Muscle of leg (tissue), 11 donors: ENCODE data around the gene GAB2. TPM values are rescaled to one million over a fixed set of nuclear protein-coding genes. Genes with fewer than 3 reads are reported as not detected.
A peak's percentile ranks its signal among the peaks of the same experiment; 100 is the strongest.

Experiments used
- DNase-seq: peaks from one replicate; pipeline ENCODE4 v3.0.0; 2013
- H3K27ac ChIP-seq: one replicate; pipeline ENCODE4 v1.5.1; 2013; ENCODE audit warnings: mild to moderate bottlenecking, low read length, control low read depth
- H3K27me3 ChIP-seq: one replicate; pipeline ENCODE4 v1.6.1; 2013; ENCODE audit warnings: low read length; ENCODE audit not compliant: control insufficient read depth, insufficient read depth
- H3K36me3 ChIP-seq: one replicate; pipeline ENCODE4 v1.6.1; 2013; ENCODE audit warnings: low read length; ENCODE audit not compliant: control insufficient read depth, insufficient read depth
- H3K4me1 ChIP-seq: one replicate; pipeline ENCODE4 v1.6.1; 2013; ENCODE audit warnings: low read length; ENCODE audit not compliant: control insufficient read depth, insufficient read depth
- H3K4me3 ChIP-seq: one replicate; pipeline ENCODE4 v1.5.1; 2013; ENCODE audit warnings: low read length, control low read depth
- H3K9me3 ChIP-seq: replicated peaks from 2 replicates; pipeline ENCODE4 v1.6.1; 2013; ENCODE audit warnings: low read depth, low read length; ENCODE audit not compliant: control insufficient read depth
- WGBS: methylation state at CpG from one replicate; pipeline ENCODE4 v1.1.5; 2013; ENCODE audit warnings: missing lambda C conversion rate; ENCODE audit not compliant: insufficient coverage; 5-methylcytosine and 5-hydroxymethylcytosine counted together
- polyA plus RNA-seq, 8 donors: library from polyadenylated mRNA; unstranded; fragments of 120-200 nt; gene quantifications; one replicate each; pipeline versions ENCODE4 v1.2.1 to v1.2.3, GENCODE V29; 2013; ENCODE audit warnings: inconsistent platforms in 1 of 8, low replicate concordance in 1 of 8; ENCODE audit not compliant: insufficient read length in 8 of 8, insufficient read depth in 1 of 8
- total RNA-seq: library from RNA; stranded (reverse); fragments of 120-200 nt; gene quantifications from one replicate; pipeline ENCODE4 v1.2.4, GENCODE V29; 2013

GAB2 gene
- total and polyA plus RNA-seq, 9 donors = 9.6 to 18.8 (median 14.2) TPM

DNA sequence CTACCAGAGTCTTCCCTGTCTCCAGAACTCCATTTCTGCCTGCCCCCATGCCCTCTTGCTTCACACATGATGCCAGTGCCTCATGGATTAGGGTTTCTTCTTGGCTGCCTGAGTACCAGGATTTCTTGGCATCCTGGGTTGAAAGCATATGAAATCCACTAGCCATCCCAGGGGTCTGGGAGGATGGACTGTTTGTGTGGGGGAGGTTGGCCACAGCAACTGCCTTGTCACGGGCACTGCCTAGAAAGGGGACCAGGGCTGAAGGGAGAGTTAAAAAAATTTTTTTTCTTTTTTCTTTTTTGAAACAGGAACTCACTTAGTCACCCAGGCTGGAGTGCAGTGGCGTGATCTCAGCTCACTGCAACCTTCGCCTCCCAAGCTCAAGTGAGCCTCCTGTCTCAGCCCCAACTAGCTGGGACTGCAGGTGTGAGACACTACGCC lies 224.7 kb downstream of the GAB2 start:
- no peak for DNase-seq
- Histone ChIP-seq H3K27ac (no peak overlapping the region), H3K4me3 (no peak overlapping the region), H3K4me1 (peaks cover 45% of the 10 kb centered on the region), H3K36me3 (no peaks in the 10 kb centered on the region), H3K9me3 (no peaks in the 10 kb centered on the region), H3K27me3 (peaks cover 8% of the 10 kb centered on the region)
- no CpG with 5 or more reads among the region's 4 CpGs for WGBS

DNA sequence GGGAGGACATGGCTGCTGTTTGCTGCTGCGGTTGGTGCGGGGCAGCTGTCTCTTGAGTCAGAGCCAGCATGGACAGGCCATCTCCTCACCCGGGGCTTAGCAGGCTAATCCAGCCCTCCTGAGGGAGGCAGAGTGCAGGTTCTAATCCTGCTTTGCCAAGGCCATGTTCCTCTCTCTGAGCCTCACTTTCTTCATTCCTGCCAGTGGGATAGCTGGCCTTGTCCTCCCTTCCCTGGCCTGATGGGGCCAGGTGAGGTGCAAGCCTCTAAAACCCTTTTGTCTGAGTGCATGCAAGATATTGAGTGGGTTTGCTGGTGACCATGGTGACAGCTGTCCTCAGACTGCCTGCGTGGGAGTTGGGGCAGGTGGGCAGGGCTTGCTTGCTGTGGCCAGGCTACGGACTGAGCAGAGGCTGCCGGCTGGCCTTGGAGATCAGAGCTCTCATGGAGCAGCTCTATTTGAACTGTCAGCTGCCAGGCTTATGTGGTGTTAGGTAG lies 225.3 kb downstream of the GAB2 start:
- H3K4me1 ChIP-seq = peaks cover 52% of the 10 kb centered on the region
- DNase-seq = peak; percentile 50
- no peak overlapping the region for H3K4me3 ChIP-seq
- H3K27ac ChIP-seq = peak overlapping the region; percentile 38
- H3K27me3 ChIP-seq = peaks cover 8% of the 10 kb centered on the region
- WGBS = 67% methylated on average over 4 of the region's 6 CpGs
- H3K36me3 ChIP-seq = no peaks in the 10 kb centered on the region
- H3K9me3 ChIP-seq = no peaks in the 10 kb centered on the region

DNA sequence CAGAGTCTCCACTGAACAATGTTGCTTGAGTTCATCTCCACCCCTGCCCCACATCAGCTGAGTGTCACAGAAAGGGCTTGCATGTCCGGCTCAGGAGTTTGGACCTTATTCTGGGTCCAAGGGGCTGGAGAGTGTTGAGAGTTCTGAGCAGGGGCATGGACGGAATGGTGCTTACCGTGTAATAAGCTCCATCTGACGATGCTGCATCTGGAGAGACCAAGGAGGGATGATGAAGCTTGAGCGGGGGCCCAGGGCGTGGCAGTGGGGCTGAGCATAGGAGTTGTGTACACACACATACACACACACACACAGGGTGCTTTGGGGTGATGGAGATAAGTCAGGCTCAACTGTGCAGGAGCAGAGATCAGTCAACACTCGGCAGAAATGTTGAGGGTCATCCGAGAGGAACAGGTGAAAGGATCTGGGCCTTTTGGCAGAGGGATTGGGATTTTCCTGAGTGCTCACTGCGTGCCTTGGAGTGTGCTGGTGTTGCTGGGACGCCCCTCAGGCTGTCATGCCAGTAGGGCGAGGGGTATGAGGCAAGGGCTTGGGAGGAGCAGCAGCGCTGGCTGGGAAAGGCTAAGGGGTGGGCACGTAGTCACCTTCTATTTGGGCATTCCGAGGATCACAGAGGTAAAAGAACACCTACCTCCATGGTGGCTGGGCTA lies 226.6 kb downstream of the GAB2 start:
- 81% methylated on average over 9 of the region's 14 CpGs for WGBS
- DNase-seq = no peak
- no peak overlapping the region for H3K27ac ChIP-seq
- H3K9me3 ChIP-seq = no peaks in the 10 kb centered on the region
- H3K4me3 ChIP-seq = no peak overlapping the region
- peaks cover 5% of the 10 kb centered on the region for H3K27me3 ChIP-seq
- H3K36me3 ChIP-seq = peaks cover 2% of the 10 kb centered on the region
- peaks cover 49% of the 10 kb centered on the region for H3K4me1 ChIP-seq

DNA sequence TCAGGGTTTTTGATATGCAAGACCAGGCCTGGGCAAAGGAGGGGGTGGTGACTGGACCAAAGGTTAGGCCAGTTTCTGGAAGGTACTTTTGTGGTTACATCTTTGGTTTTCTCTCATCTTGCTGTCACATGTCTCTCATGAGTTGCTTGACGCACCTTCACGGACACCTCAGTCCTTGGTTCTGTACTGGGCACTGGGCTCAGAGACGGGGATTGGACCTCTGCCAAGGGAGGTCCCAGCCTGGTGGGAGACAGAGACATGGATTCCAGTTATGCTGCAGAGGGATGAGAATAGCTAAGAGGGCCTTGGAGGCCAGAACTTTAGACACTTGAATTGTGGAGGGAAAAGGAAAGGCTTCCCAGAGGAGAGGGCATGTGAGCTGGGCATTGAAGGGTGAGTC lies 227.2 kb downstream of the GAB2 start:
- Histone ChIP-seq H3K4me3 (no peak overlapping the region), H3K9me3 (no peaks in the 10 kb centered on the region), H3K27me3 (no peaks in the 10 kb centered on the region), H3K4me1 (peaks cover 46% of the 10 kb centered on the region), H3K36me3 (peaks cover 3% of the 10 kb centered on the region), H3K27ac (no peak overlapping the region)
- WGBS = 73% methylated on average over 3 of the region's 3 CpGs
- no peak for DNase-seq

DNA sequence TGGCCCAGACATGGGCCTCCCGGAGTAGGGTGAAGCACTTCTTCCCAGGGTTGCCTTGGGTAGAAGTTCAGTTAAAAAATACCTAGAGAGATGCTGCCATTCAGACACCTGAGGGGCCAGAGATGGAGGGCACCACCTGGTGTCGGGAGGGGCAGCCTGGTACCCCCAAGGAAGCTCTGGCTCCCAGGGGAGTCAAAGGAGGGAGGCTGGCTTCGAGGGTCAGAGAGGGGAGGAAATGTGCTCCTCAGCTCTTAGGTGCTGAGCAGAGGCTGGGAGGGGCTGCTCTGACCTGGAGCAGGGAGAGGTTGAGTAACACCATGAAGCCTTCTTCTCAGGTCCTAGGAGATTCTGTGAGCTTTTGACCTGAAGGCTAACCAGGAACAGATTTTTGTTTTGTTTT lies 227.8 kb downstream of the GAB2 start:
- Histone ChIP-seq H3K4me3 (no peak overlapping the region), H3K4me1 (peaks cover 46% of the 10 kb centered on the region), H3K27me3 (no peaks in the 10 kb centered on the region), H3K9me3 (no peaks in the 10 kb centered on the region), H3K27ac (no peak overlapping the region), H3K36me3 (peaks cover 3% of the 10 kb centered on the region)
- DNase-seq = no peak
- WGBS = 30% methylated on average over 3 of the region's 3 CpGs

DNA sequence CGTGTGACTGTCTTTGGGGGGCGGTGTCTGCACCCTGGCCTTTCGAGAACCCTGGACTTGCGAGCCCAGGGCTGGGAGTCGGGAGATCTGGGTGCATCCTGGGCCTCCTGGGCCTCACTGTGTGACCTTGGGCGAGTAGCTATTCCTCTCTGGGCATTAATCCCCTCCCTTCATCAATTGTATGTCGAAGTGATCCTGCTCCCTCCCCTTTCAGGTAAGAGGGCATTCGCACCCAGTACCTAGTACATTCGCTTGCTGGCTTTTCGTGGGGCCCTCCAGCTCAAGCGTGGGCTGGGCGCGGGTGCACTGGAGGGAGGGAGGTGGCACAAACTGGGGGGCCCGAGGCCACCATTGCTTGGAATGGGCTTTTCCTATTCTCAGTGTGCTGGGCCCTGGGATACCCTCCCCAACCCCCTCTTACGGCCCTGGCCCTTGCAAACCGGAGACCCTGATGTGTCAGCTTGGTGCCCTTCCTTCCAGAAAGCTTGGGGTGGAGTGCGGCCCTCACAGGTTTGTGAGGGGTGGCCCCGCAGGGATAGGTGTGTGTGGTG lies 228.4 kb downstream of the GAB2 start:
- Histone ChIP-seq H3K9me3 (no peaks in the 10 kb centered on the region), H3K4me1 (peaks cover 43% of the 10 kb centered on the region), H3K36me3 (peaks cover 3% of the 10 kb centered on the region), H3K27ac (peak overlapping the region; percentile 42), H3K4me3 (peak overlapping the region; percentile 95), H3K27me3 (no peaks in the 10 kb centered on the region)
- no peak for DNase-seq
- 3% methylated on average over 5 of the region's 18 CpGs for WGBS

DNA sequence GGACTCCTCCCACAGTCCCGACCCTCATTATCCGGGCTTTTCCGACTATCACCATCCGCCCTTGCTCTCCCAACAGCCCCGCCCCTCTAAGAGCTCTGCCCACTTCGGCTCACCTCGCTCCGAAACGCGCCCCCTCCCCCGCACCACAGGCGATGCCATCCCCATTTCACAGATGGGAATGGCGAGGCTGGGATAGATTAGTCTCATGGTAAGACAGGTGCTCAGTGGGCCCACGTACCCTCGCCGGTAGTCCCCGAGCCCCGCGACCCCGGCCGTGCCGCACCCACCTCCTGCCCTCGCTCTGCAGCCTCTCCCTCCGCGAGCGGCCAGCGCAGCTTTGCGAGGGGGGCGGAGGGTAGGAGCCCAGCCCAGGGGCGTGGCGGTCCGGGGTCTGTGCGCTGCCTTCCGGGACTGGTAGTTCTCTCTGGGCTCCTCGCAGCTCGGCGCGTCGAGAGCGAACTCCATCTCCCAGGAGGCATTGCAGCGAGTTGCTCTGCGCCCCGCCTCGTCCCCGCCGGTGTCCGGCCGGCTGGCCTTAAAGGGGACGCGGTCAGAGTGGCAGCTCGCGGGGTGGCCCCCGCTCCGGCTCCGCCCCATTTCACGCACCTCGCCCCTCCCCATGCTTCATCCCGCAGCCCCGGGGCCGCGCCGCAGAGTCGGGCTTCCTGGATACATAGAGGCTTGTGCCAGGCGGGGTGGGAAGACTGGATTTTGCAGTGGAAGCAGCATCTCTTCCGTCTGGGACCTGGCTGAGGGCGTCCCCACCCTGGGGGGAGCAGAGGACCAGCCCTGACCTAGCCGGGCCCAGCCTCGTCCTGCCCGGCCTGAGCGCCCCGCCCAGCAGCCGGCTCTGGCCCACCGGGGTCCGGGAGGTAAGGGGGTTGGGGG lies 229.1 kb downstream of the GAB2 start, which contains the start of the genes KCTD21 and USP35:
KCTD21 (minus strand) TSS at position 341 of the 888 bp plus-strand sequence. CDS start 14,072 bp downstream, outside the sequence.
USP35 (plus strand) TSS at position 634 of the 888 bp plus-strand sequence. CDS start 7,327 bp downstream, outside the sequence.
- Histone ChIP-seq H3K27ac (peak within 1 kb of the TSS; percentile 79), H3K4me3 (peak within 1 kb of the TSS; percentile 95), H3K4me1 (peaks cover 43% of the 10 kb centered on the region), H3K27me3 (no peaks in the 10 kb centered on the region), H3K9me3 (no peaks in the 10 kb centered on the region), H3K36me3 (peaks cover 3% of the 10 kb centered on the region)
- peak; percentile 99 for DNase-seq
- under 1% methylated on average over 72 of the region's 74 CpGs for WGBS

DNA sequence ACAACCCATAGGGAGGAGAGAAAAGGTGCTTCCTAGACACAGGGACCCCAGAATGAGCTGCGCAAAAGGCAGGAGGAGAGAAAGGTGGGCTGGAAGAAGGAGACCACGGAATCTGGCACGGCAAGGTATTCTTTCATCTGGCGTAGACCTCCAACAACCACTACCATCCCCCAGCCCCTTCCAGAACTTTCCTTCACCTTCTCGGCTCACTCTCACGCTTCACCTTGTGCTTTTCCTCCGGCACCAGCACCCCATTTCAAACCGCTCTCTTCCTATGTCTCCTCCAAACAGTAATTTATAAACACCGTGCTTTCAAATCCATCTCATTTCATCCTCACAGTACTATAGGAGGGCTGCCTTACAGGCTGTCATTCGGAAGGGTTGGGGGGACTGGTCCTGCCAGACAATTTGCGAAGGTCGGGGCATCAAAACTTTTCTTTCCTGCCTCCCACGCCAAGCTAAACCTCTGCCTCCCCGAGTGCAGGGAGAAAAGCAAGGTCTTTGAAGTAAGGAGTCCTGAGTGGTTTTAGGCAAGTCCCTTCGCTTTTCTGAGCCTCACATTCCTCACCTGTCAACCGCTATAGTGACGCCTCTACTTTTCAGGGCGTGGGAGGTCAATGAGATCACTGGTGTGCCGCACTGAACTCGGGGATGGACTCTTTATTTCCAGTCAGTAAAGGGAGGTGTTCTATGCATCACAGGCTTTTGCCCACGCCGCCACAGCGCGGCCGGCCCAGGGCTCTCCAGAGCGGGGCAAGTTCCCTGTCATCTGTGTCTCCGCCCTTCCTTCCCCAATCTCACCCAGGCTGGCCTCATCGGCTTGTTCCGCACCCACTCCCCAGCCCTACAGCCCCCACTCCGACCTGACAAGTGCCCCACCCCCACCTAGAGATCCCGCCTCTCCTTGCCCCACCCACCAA lies 230.0 kb downstream of the GAB2 start:
- 11% methylated on average over 21 of the region's 31 CpGs for WGBS
- no peaks in the 10 kb centered on the region for H3K27me3 ChIP-seq
- peaks cover 37% of the 10 kb centered on the region for H3K4me1 ChIP-seq
- DNase-seq = no peak
- H3K27ac ChIP-seq = peak overlapping the region; percentile 79
- no peaks in the 10 kb centered on the region for H3K9me3 ChIP-seq
- H3K36me3 ChIP-seq = peaks cover 7% of the 10 kb centered on the region
- peak overlapping the region; percentile 95 for H3K4me3 ChIP-seq

DNA sequence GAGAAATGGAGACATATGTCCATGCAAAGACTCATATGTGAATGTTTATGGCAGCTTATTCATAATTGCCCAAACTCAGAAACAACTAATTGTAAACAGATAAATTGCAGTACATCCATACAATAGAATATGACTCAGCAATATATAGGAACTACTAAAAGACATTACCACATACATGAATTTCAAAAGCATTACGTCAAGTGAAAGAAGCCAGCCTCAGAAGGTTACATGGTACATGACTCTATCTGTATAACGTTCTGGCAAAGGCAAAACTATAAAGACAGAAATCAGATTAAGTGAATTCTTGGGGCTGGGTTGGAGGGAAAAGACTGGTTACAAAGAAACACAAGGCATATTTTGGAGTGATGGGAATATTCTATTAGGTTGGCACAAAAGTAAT lies 236.4 kb downstream of the GAB2 start:
- H3K4me3 ChIP-seq = no peak overlapping the region
- no peak for DNase-seq
- H3K36me3 ChIP-seq = peaks cover 16% of the 10 kb centered on the region
- H3K9me3 ChIP-seq = no peaks in the 10 kb centered on the region
- H3K27me3 ChIP-seq = no peaks in the 10 kb centered on the region
- H3K4me1 ChIP-seq = no peaks in the 10 kb centered on the region
- no CpG with 5 or more reads among the region's 2 CpGs for WGBS
- no peak overlapping the region for H3K27ac ChIP-seq
